ENCODE measurements around the gene TMEM132D.

DNA sequence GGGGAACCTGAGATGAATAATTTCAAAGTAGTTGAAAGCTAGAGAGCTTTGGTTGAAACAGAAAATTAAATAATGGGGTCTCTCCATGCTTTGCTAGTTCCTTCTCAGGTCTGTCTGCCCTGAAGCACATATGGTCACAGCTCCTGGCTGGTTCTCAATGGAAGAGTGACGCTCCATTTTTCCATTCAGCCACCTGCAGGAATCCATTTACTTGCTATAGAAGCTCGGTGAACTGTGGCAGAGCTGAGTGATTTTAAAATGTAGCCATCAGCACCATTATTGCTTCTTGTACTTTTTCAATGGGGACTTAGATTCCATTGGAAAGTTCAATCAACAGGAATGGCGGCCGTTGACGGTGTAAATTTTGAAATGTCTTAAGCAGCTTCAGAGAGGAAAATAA lies 525.3 kb downstream of the TMEM132D start:
- TF ChIP-seq, protein P1, sequence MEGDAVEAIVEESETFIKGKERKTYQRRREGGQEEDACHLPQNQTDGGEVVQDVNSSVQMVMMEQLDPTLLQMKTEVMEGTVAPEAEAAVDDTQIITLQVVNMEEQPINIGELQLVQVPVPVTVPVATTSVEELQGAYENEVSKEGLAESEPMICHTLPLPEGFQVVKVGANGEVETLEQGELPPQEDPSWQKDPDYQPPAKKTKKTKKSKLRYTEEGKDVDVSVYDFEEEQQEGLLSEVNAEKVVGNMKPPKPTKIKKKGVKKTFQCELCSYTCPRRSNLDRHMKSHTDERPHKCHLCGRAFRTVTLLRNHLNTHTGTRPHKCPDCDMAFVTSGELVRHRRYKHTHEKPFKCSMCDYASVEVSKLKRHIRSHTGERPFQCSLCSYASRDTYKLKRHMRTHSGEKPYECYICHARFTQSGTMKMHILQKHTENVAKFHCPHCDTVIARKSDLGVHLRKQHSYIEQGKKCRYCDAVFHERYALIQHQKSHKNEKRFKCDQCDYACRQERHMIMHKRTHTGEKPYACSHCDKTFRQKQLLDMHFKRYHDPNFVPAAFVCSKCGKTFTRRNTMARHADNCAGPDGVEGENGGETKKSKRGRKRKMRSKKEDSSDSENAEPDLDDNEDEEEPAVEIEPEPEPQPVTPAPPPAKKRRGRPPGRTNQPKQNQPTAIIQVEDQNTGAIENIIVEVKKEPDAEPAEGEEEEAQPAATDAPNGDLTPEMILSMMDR (tag by site-specific recombination; IDR thresholded peaks at IDR 0.05), result no peak
- TF ChIP-seq ZNF501 (tag by site-specific recombination; IDR thresholded peaks at IDR 0.05) (no peak), ZNF529 (tag by site-specific recombination; IDR thresholded peaks at IDR 0.05; ENCODE audit: insufficient replicate concordance) (no peak), ZBTB1 (tag by site-specific recombination; IDR thresholded peaks at IDR 0.05) (no peak), ZNF416 (tag by site-specific recombination; IDR thresholded peaks at IDR 0.05) (no peak), ZBTB8A (tag by site-specific recombination; IDR thresholded peaks at IDR 0.05) (no peak), ZNF707 (tag by site-specific recombination; IDR thresholded peaks at IDR 0.05) (no peak), ZNF202 (tag by site-specific recombination; IDR thresholded peaks at IDR 0.05; ENCODE audit: borderline replicate concordance) (no peak), ZNF311 (tag by site-specific recombination; IDR thresholded peaks at IDR 0.05; ENCODE audit: borderline replicate concordance) (no peak), ZNF549 (tag by site-specific recombination; IDR thresholded peaks at IDR 0.05) (no peak), ZNF350 (tag by site-specific recombination; IDR thresholded peaks at IDR 0.05) (no peak), ZNF530 (tag by site-specific recombination; IDR thresholded peaks at IDR 0.05; ENCODE audit: low read depth) (no peak)
- TF ChIP-seq, protein P2, sequence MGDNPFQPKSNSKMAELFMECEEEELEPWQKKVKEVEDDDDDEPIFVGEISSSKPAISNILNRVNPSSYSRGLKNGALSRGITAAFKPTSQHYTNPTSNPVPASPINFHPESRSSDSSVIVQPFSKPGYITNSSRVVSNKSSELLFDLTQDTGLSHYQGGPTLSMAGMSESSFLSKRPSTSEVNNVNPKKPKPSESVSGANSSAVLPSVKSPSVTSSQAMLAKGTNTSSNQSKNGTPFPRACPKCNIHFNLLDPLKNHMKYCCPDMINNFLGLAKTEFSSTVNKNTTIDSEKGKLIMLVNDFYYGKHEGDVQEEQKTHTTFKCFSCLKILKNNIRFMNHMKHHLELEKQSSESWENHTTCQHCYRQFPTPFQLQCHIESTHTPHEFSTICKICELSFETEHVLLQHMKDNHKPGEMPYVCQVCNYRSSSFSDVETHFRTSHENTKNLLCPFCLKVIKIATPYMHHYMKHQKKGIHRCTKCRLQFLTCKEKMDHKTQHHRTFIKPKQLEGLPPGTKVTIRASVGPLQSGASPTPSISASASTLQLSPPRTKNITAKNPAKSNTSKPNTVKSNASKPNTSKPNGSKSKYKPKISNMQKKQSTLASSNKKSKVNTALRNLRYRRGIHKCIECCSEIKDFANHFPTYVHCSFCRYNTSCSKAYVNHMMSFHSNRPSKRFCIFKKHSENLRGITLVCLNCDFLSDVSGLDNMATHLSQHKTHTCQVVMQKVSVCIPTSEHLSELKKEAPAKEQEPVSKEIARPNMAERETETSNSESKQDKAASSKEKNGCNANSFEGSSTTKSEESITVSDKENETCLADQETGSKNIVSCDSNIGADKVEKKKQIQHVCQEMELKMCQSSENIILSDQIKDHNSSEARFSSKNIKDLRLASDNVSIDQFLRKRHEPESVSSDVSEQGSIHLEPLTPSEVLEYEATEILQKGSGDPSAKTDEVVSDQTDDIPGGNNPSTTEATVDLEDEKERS (tag by site-specific recombination; IDR thresholded peaks at IDR 0.05), result no peak
- TF ChIP-seq, protein P3, sequence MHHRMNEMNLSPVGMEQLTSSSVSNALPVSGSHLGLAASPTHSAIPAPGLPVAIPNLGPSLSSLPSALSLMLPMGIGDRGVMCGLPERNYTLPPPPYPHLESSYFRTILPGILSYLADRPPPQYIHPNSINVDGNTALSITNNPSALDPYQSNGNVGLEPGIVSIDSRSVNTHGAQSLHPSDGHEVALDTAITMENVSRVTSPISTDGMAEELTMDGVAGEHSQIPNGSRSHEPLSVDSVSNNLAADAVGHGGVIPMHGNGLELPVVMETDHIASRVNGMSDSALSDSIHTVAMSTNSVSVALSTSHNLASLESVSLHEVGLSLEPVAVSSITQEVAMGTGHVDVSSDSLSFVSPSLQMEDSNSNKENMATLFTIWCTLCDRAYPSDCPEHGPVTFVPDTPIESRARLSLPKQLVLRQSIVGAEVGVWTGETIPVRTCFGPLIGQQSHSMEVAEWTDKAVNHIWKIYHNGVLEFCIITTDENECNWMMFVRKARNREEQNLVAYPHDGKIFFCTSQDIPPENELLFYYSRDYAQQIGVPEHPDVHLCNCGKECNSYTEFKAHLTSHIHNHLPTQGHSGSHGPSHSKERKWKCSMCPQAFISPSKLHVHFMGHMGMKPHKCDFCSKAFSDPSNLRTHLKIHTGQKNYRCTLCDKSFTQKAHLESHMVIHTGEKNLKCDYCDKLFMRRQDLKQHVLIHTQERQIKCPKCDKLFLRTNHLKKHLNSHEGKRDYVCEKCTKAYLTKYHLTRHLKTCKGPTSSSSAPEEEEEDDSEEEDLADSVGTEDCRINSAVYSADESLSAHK (tag by site-specific recombination; IDR thresholded peaks at IDR 0.05), result no peak

Measured in HEK293 (cell line).